Activated CD8-positive, alpha-beta memory T cell treated with anti-CD3 and anti-CD28 coated beads, Interleukin-2, amount 10 ng/mL, durations not matched to agents 7 days and 5 days (primary cell): ENCODE measurements around the gene ADM2. TPM values are rescaled to one million over a fixed set of nuclear protein-coding genes. Genes with fewer than 3 reads are reported as not detected.
A peak's percentile ranks its signal among the peaks of the same experiment; 100 is the strongest.

Experiments
- ATAC-seq: fragments of 150-1000 bp; cut with Tn5 transposase; one replicate; pipeline ENCODE4 v1.10.0; 2021; ENCODE audit warnings: moderate library complexity
- CTCF ChIA-PET: fragments of 350-600 bp; sonication (Branson Sonifier 250); formaldehyde crosslinking; loops from one replicate; lab custom pipeline; 2021; ENCODE audit warnings: antibody characterized with exemption; lab: Charles Lee
- DNase-seq: peaks from one replicate; pipeline ENCODE4 v3.0.0-alpha.2; 2020
- H3K27ac Mint-ChIP-seq: one replicate; pipeline ENCODE4 v1.8.0; 2021; ENCODE audit warnings: mild to moderate bottlenecking, mixed read lengths
- H3K27me3 Mint-ChIP-seq: one replicate; pipeline ENCODE4 v1.8.0; 2021; ENCODE audit warnings: mixed read lengths
- H3K36me3 Mint-ChIP-seq: one replicate; pipeline ENCODE4 v1.8.0; 2021; ENCODE audit warnings: mild to moderate bottlenecking, mixed read lengths
- H3K4me1 Mint-ChIP-seq: one replicate; pipeline ENCODE4 v1.8.0; 2021; ENCODE audit warnings: mixed read lengths
- H3K4me3 Mint-ChIP-seq: one replicate; pipeline ENCODE4 v1.8.0; 2021; ENCODE audit warnings: mild to moderate bottlenecking, moderate library complexity, mixed read lengths
- H3K9me3 Mint-ChIP-seq: one replicate; pipeline ENCODE4 v1.8.0; 2022; ENCODE audit warnings: low read depth, mixed read lengths
- total RNA-seq, 2 experiments: library from RNA; stranded (reverse); gene quantifications; one replicate each; pipeline ENCODE4 v1.2.3, GENCODE V29; 2021

Gene ADM2
- total RNA-seq, 2 experiments from 2014 or later: 4.7 to 5.3 TPM

DNA sequence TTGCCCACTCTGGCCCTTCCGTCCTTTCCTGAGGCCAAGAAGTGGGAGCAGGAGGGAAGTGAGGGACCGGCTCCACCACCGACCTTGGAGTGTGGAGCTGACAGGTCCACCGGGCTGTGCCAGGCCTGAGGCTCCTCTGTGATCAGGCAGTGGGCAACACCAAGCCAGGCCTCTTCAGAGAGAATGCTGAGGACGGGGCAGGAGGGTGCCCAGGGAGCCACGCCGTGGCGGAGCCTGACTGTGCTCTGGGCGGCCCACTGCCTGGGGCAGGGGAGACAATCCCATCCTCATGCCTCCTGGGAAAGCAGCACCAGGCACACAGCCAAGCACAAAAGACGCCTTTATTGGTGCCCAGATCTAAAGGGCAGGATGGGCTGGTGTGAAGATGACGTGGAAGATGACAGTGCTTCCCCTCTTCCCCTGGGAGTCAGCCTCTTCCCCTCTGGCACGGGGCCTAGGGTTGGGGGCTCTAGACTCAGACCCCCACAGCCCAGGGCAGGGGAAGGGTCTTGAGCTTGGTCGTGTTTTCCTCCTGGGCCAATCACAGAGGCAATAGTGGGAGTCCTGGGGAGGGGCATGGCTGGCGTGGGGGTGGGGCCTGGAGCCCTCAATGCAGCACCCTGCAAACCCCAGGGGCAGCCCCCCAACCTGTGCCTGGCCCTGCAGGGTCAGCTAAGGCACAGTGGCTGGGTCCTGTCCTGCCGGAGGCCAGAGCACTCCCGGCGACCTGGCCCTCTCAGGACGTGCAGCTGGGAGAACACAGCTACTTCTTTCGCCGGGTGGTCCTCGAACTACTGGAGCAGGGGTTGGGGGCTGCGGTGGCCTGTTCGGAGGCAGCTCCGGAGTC lies 21.5 kb downstream of the ADM2 start:
- H3K27ac Mint-ChIP-seq: no peak overlapping the region
- H3K4me1 Mint-ChIP-seq: peaks cover 15% of the 10 kb centered on the region

DNA sequence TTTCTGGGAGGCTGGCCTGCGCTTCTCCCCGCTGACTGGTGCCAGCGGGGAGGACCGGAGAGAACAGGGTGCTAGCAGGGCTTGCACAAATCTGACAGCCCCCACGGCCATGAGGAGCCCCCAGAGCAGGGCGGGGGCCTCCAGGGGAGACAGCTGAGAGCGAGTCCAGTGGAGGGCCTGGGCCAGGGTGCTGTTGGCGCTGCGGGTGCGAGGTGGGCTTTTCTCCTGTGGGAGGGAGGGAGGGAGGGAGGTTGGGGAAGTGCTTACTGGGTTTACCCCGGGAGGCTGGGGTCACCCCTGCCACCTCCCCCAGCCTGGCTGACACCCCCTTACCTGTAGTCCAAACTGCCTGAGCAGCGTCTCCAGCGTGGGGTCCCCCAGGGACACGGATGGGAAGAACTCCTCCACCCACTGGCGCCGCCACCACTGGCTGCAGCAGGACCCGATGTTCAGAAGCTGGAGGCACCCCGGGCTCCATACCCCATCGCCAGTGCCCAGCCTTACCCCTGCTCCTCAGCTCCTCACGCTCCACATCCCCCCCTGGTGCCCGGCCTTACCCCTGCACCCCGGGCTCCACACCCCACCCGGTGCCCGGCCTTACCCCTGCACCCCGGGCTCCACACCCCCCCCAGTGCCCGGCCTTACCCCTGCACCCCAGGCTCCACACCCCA lies 22.3 kb downstream of the ADM2 start:
- H3K36me3 Mint-ChIP-seq: no peaks in the 10 kb centered on the region
- H3K27ac Mint-ChIP-seq: no peak overlapping the region
- no peak overlapping the region for H3K4me3 Mint-ChIP-seq
- CTCF ChIA-PET: interaction anchor here (0.9 kb wide), 1 partner anchor 30 kb away, joined by 3 read pairs; no protein-coding TSS in a partner anchor
- H3K9me3 Mint-ChIP-seq: no peaks in the 10 kb centered on the region
- ATAC-seq (no peak), DNase-seq (no peak)
- H3K27me3 Mint-ChIP-seq: no peaks in the 10 kb centered on the region
- H3K4me1 Mint-ChIP-seq: peaks cover 10% of the 10 kb centered on the region

More for the DNA sequence above, 21.5 kb downstream of the ADM2 start:
- Mint-ChIP-seq H3K4me3 (no peak overlapping the region), H3K9me3 (no peaks in the 10 kb centered on the region), H3K27me3 (peaks cover under 1% of the 10 kb centered on the region), H3K36me3 (no peaks in the 10 kb centered on the region)
- DNase-seq (no peak), ATAC-seq (no peak)
- CTCF ChIA-PET: interaction anchor here (0.9 to 1.8 kb wide), 2 partner anchors 23 to 29 kb away, joined by 3 to 5 read pairs; partner anchors contain the start of gene SCO2

DNA sequence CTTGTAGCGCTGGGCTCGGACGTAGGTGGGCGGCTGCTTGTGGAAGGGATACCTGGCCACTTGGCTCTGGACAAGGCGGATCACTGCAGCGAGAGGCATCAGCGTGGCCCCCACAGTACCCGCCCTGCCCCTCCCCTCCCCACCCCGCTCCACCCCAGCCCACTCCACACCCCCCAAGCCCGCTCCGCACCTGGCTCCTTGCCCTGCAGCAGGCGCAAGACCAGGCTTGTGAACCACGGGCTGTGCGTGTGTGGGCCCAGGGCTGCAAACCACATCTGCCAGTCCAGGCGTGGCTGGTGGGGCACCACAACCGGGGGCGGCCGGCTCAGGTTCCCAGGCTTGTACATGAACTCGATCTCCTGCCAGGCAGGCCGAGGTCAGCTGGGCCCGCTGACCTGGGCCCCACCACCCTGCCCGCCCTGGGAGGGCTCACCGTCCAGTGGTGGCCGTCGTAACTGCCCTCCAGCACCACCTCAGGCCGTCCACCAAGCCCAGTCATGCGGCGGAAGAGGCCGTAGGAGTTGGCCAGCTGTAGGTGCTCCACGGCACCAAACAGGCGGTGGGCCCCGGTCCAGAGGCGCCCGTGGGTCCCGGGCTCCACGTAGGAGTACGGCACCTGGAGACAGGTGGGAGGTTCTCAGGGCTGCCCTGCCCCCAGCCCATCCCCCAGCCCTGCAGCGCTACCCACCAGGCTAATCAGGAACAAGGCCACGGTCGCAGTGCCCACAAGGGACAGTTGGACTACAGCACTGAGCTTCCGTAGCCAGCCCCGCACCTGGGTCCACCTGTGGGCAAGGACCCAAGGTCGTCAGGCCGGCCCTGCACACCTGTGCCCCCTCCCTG lies 23.2 kb downstream of the ADM2 start:
- Mint-ChIP-seq H3K27ac (no peak overlapping the region), H3K4me1 (peaks cover 17% of the 10 kb centered on the region), H3K27me3 (no peaks in the 10 kb centered on the region), H3K36me3 (no peaks in the 10 kb centered on the region), H3K9me3 (no peaks in the 10 kb centered on the region), H3K4me3 (no peak overlapping the region)
- ATAC-seq (no peak), DNase-seq (no peak)
- CTCF ChIA-PET: interaction anchor here (1.0 kb wide), 1 partner anchor 21 kb away, joined by 3 read pairs; the partner anchor contains the start of gene SCO2

DNA sequence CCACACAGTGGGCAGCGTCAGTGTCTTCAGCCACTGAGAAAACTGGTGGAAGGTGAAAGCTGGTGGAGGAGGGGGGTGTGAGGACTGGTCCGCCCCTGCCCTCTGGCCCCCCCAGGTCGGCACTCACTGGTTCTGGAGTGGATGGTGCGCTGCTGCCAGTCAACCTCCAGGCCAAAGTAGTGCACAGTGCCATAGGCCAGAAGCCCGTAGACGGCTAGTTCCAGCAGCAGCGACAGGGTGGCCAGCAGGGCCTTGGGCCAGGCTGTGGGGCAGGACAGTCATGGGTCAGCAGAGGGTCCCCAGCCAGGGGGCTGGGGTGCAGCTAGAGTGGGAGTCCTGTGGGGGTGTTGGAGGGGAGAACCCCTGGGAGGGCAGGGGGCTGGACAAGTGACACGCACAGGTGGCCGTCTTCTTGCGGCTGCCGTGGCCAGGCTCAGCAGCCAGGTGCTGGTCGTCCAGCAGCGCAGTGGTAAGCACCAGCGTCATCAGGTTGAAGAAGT lies 24.0 kb downstream of the ADM2 start:
- ATAC-seq (no peak), DNase-seq (no peak)
- Mint-ChIP-seq H3K27ac (no peak overlapping the region), H3K4me1 (peaks cover 22% of the 10 kb centered on the region), H3K27me3 (no peaks in the 10 kb centered on the region), H3K36me3 (no peaks in the 10 kb centered on the region), H3K9me3 (no peaks in the 10 kb centered on the region), H3K4me3 (no peak overlapping the region)
- CTCF ChIA-PET: interaction anchor here (1.0 kb wide), 1 partner anchor 20 kb away, joined by 3 read pairs; the partner anchor contains the start of gene SCO2

DNA sequence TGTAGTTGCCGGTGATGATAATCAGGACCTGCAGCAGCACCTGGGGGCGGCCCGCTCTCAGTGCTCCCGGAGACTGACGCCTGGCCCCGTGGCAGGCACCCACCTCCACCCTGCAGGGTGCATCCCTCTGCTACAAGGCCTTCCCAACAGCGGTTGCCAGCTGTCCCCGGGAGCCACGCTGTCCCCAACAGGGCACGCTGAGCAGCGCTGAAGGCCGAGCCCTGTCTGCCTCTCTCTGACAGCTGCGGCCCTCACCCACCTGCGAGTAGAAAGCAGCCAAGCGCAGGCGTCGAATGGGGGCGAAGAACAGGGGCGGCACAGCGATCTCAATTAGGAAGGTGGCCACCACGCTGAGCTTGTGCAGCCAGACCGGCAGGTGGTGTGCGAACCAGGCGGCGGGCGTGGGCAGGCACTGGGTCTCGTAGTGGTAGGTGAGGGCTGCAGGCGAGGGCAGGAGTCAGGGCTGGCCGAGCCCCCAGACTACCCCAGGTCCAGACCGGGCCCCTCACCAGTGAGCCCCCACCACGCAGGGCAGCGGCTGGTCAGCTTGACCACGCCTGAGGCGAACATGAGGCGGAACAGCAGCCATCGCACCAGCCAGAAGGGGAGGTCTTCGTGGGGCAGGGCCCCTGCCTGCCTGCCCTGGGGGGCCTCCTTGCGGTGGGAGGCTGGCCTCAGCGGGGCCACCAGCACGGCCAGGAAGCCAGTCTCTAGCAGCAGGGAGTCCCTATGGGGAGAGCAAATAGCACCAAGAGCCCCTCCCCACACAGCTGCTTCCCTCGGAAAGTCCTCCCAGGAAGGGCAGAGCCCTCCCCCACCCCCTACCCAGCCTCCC lies 24.6 kb downstream of the ADM2 start:
- Mint-ChIP-seq H3K36me3 (no peaks in the 10 kb centered on the region), H3K9me3 (no peaks in the 10 kb centered on the region), H3K4me1 (peaks cover 24% of the 10 kb centered on the region), H3K27ac (no peak overlapping the region), H3K27me3 (no peaks in the 10 kb centered on the region), H3K4me3 (peak overlapping the region; percentile 98)
- peak; percentile 45 for DNase-seq
- CTCF ChIA-PET: interaction anchor here (3.1 to 4.1 kb wide), 2 partner anchors 9 to 115 kb away, joined by 21 to 38 read pairs; no protein-coding TSS in a partner anchor
- ATAC-seq: no peak

DNA sequence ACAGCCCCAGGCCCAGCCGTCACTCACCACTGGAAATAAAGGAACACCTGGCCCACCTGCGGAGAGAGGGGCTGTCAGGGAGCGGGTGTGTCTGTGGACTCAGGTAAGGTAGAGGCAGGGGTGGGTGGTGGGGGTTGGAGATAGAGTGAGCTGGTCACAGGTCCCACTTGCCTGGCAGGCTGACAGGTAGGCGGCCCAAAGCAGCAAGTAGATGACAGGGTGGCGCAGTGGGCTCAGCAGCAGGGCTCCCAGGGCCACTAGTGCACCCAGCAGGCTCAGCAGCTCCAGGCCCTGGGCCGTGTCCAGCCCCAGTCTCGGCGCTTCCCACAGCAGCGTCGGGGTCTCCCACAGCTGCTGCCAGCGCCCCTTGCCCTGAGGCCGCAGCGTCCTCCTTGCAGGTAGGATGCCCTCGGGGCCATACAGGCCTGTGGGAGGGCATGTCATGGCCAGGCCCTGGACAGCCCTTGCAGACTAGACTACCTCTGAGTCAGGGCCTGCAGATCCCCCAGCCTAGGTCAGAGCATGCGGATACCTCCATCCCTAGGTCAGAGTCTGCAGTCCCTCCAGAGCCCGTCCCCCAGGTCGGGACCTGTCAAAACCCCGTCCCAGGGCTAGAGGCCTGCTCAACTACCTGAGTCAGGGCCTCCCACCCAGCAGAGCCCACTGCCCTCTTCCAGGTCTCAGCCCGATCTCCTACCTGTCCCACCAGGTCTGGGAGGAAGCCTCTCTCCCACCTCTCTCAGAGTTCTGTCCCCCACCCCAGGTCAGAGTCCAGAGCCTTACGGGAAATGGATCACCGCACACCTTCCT lies 25.5 kb downstream of the ADM2 start:
- Mint-ChIP-seq H3K36me3 (no peaks in the 10 kb centered on the region), H3K9me3 (no peaks in the 10 kb centered on the region), H3K4me3 (peak overlapping the region; percentile 98), H3K27me3 (no peaks in the 10 kb centered on the region), H3K4me1 (peaks cover 26% of the 10 kb centered on the region), H3K27ac (peak overlapping the region; percentile 88)
- ATAC-seq: no peak
- CTCF ChIA-PET: interaction anchor here (1.0 to 4.1 kb wide), 8 partner anchors 10 to 394 kb away, joined by 3 to 38 read pairs (median 7); partner anchors contain the start of gene SYCE3
- DNase-seq: peak; percentile 60

DNA sequence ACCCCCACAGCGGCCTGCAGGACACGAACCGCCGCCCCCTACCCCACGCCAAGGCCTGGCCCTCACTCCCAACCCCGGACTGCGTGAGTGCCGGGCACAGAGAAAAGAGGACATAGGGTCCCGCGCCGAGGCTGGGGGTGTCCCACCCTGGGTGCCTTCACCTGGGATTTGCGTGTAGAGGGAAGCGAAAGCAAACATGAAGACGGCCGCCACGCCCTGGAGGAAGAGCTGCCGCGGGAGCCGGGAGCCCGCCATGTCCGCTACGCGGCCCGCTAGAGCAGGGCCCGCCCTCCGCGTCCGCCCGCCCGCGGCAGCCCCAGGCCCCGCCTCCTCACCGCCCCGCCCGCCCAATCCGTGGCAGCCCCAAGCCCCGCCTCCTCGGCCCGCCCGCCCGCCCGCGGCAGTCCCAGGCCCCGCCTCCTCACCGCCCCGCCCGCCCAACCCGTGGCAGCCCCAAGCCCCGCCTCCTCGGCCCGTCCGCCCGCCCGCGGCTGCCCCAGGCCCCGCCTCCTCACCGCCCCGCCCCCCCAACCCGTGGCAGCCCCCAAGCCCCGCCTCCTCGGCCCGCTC lies 26.2 kb downstream of the ADM2 start, which contains the start of gene LMF2:
Gene LMF2 (minus strand): TSS at position 282 of the 570 bp plus-strand sequence. CDS start 27 bp downstream, at position 255.
- DNase-seq: peak; percentile 95
- CTCF ChIA-PET: interaction anchor here (0.6 to 5.8 kb wide), 17 partner anchors 10 to 395 kb away, joined by 3 to 79 read pairs (median 4); partner anchors contain the start of genes ARSA, SCO2 and SYCE3
- H3K4me3 Mint-ChIP-seq: peak within 1 kb of the TSS; percentile 98
- H3K4me1 Mint-ChIP-seq: peaks cover 32% of the 10 kb centered on the region
- H3K27ac Mint-ChIP-seq: peak within 1 kb of the TSS; percentile 93
- H3K36me3 Mint-ChIP-seq: peaks cover 4% of the 10 kb centered on the region
- ATAC-seq: peak; percentile 83
- no peaks in the 10 kb centered on the region for H3K27me3 Mint-ChIP-seq
- no peaks in the 10 kb centered on the region for H3K9me3 Mint-ChIP-seq

DNA sequence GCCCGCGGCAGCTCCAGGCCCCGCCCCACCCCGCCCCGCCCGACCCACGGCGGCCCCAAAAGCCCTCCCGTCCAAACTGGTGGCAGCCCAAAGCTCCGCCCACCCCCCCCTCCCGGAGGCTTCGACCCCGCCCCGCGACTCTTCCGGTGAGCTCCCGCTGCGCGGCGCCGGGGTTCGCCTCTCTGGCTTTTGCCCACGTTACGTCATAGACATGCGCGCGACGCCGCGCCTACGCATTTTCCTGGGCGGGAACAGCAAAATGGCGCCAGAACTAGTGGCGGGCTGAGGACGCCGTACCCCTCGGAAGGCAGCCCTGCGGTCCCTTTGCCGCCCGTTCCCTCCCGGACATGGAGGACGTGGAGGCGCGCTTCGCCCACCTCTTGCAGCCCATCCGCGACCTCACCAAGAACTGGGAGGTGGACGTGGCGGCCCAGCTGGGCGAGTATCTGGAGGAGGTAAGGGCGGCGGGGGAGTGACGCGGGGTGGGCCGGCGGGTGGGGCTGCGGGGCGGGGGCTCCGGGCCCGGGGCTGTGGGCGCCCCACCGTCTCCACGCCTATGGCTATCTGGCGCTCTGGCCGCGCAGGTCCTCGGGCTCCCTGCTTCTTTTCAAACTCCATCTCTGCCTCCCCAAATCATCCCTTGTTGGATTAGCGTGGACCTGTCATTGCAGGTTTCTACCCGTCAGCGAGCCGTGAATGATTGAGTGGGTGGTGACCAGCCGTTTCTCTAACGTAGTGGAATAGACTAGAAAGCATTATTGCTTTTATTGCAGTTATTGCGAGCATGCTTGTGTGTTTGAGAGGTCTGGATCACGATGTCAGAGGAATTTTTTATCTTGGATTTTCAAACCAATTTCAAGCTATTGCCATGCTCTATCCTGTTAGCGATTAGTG lies 26.9 kb downstream of the ADM2 start, which contains the start of gene NCAPH2:
Gene NCAPH2 (plus strand): TSS at position 234 of the 894 bp plus-strand sequence. CDS start 114 bp downstream, at position 348.
- H3K27me3 Mint-ChIP-seq: no peaks in the 10 kb centered on the region
- ATAC-seq (peak; percentile 74), DNase-seq (peak; percentile 98)
- peaks cover 4% of the 10 kb centered on the region for H3K36me3 Mint-ChIP-seq
- CTCF ChIA-PET: interaction anchor here (0.6 to 5.8 kb wide), 19 partner anchors 11 to 396 kb away, joined by 3 to 79 read pairs (median 4); partner anchors contain the start of genes ARSA, SCO2 and SYCE3
- H3K27ac Mint-ChIP-seq: peak within 1 kb of the TSS; percentile 93
- peaks cover 37% of the 10 kb centered on the region for H3K4me1 Mint-ChIP-seq
- H3K4me3 Mint-ChIP-seq: peak within 1 kb of the TSS; percentile 98
- H3K9me3 Mint-ChIP-seq: no peaks in the 10 kb centered on the region

DNA sequence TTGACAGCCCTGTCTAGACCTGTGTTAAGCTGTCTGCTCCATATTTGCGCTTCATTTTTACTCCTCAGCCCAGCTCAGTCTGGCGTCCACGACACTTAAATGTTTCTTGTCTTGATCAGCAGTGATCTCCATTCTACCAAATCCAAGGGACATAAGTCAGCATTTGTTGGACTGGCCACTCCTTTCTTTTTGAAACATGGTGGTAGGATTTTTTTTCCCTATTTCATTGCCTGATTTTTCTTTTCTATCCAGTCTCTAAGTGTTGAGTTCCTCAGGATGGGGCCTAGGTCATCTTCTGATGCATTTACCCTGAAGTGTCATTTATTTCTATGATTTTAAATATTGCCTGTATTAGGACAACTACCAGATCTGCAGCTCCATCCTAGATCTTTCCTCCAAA lies 27.6 kb downstream of the ADM2 start:
- Mint-ChIP-seq H3K36me3 (peaks cover 6% of the 10 kb centered on the region), H3K4me3 (peak overlapping the region; percentile 89), H3K4me1 (peaks cover 40% of the 10 kb centered on the region), H3K9me3 (no peaks in the 10 kb centered on the region), H3K27me3 (no peaks in the 10 kb centered on the region), H3K27ac (peak overlapping the region; percentile 93)
- ATAC-seq (no peak), DNase-seq (no peak)
- CTCF ChIA-PET: interaction anchor here (1.0 to 5.8 kb wide), 10 partner anchors 12 to 233 kb away, joined by 3 to 79 read pairs (median 6); partner anchors contain the start of genes ARSA, SCO2 and SYCE3

DNA sequence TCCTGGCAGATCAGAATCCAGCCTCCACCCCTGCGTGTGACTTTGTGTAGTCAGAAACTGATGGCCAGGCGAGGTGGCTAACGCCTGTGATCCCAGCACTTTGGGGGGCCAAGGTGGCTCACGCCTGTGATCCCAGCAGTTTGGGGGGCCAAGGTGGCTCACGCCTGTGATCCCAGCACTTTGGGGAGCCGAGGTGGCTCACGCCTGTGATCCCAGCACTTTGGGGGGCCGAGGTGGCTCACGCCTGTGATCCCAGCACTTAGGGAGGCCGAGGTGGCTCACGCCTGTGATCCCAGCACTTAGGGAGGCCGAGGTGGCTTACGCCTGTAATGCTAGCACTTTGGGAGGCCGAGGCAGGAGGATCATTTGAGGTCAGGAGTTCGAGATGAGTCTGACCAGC lies 31.8 kb downstream of the ADM2 start:
- H3K27me3 Mint-ChIP-seq: no peaks in the 10 kb centered on the region
- H3K27ac Mint-ChIP-seq: no peak overlapping the region
- no peaks in the 10 kb centered on the region for H3K9me3 Mint-ChIP-seq
- ATAC-seq: no peak
- no peak overlapping the region for H3K4me3 Mint-ChIP-seq
- DNase-seq: no peak
- H3K36me3 Mint-ChIP-seq: peaks cover 22% of the 10 kb centered on the region
- CTCF ChIA-PET: interaction anchor here (0.6 to 5.8 kb wide), 3 partner anchors 11 to 180 kb away, joined by 3 to 79 read pairs (median 22); partner anchors contain the start of gene SCO2
- peaks cover 42% of the 10 kb centered on the region for H3K4me1 Mint-ChIP-seq
